ENCODE data around the gene KCNN3. TPM values are rescaled to one million over a fixed set of nuclear protein-coding genes. Genes with fewer than 3 reads are reported as not detected.
A peak's percentile ranks its signal among the peaks of the same experiment; 100 is the strongest.

Gene KCNN3
- total and polyA plus RNA-seq, 2 donors, result 0.64 to 1.8 TPM

DNA sequence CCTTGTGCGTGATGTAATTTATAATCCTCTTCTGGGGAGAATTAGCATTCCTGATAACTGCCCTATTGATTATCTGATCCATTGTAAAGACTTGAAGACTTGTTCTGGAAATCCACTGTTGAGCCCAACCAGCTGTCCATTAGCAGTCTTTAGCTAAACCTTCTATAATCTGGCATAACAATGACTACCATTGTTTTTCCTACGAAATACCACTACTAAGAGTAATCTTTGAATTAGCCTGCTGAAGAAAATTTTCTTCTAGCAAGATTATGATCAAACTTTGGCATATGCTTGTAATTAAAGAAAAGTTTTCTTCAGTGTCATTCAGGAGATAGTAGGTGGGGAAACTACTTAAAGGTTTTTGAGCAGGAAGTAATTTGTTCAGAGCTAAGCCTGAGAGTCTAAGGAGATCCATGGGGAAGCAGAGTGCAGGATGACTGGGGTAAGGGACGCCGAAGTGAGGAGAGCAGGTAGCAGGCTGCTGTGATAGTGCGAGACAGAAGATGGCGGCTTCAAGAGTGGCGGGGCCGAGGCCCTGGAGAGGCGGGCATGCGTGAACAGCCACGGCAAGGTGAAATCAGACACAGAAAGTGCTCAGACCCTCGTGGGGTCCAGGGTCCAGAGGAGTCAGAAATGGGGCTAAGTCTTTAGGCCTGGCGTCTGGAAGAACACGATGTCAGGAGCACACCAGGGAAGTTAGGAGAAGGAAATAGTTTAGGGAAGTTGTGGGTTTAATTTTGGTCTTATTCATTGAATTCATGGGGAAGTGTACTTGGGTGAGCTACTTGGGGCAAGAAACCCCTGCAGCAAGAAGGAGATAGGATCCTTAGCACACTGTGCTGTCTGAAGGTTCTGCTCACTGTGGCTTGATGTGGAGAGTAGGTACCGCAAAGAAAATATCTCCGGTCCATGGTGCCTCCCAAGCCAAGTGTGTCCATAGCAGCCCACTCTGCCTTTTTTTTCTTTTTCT, 149.5 kb downstream of the KCNN3 start:
- no peak for DNase-seq (ENCODE audit: low read depth in 6 of 9, low spot score in 9 of 9)
- WGBS, result 71% methylated on average over 16 of the region's 16 CpGs
- no peak overlapping the region for H3K27ac ChIP-seq (ENCODE audit: low read depth in 1 of 2, low read length in 1 of 2)

DNA sequence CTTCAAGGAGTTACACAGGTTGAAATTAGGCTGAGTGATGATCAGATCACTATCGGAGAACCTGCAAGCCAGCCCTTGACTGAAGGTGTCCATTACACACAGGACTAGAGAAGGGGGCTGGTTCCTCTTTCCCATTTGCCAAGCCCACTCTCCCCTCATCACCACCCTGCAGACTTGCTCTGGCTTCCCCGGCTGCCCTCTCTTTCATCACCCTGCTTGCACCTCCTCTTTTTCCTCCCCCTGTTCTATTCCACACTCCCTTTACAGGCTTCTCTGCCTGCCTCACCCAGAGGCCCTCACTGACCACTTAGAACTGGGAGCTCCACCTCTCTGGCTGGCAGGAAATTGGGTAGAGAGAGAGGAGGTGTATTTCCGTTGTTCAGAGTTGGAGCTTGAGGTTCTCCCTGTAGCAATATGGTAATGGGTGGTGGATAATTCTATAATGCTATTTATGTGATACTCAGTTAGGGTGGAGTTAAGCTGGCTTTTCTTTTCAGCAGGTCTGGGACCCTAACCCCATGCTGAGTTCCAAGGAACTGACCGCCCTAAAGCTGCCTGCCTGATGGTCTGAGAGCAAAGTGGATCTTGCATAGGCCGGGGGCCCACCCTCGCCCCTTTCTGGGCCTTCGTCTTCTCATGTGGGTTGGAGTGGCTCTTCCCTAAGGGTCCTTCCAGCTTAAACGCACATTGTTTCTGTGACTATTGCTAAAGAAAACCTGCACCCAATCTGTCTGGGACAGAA, 150.3 kb downstream of the KCNN3 start:
- 94% methylated on average over 8 of the region's 8 CpGs for WGBS

More for the DNA sequence above, 149.5 kb downstream of the KCNN3 start:
- no peaks in the 10 kb centered on the region for H3K27me3 ChIP-seq (ENCODE audit: control insufficient read depth in 2 of 2, insufficient read depth in 1 of 2, low read length in 1 of 2)
- no peaks in the 10 kb centered on the region for H3K36me3 ChIP-seq (ENCODE audit: control insufficient read depth in 2 of 2, insufficient read depth in 2 of 2, low read length in 1 of 2)
- H3K4me3 ChIP-seq (ENCODE audit: low read length in 2 of 2), result no peak overlapping the region
- H3K4me1 ChIP-seq (ENCODE audit: control insufficient read depth in 2 of 2, insufficient read depth in 2 of 2, low read length in 2 of 2), result peaks cover 14 to 32% of the 10 kb centered on the region in 2 donors
- H3K9me3 ChIP-seq (ENCODE audit: control insufficient read depth in 2 of 2, insufficient read depth in 1 of 2, low read length in 1 of 2), result no peaks in the 10 kb centered on the region

DNA sequence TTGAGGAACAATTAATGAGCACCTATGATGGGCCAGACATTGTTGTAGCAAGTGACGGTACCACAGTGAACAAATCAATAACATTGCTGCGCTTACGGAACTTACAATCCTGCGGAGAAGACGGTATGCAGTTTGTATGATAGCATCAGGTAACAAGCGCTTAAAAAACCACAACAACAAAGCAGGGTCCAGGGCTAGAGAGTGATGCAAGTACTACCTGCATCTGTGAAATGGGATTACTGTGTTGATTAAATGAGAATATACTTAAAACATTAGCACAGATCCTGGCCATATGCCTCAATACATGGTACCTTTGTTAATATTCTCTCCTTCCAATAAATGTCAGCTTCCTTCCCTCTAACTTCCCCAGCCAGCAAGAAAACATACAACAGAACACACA, 151.5 kb downstream of the KCNN3 start:
- Histone ChIP-seq H3K4me3 (ENCODE audit: low read length in 2 of 2) (no peak overlapping the region), H3K4me1 (ENCODE audit: control insufficient read depth in 2 of 2, insufficient read depth in 2 of 2, low read length in 2 of 2) (peaks cover 14 to 34% of the 10 kb centered on the region in 2 donors), H3K27ac (ENCODE audit: low read depth in 1 of 2, low read length in 1 of 2) (no peak overlapping the region), H3K36me3 (ENCODE audit: control insufficient read depth in 2 of 2, insufficient read depth in 2 of 2, low read length in 1 of 2) (no peaks in the 10 kb centered on the region), H3K27me3 (ENCODE audit: control insufficient read depth in 2 of 2, insufficient read depth in 1 of 2, low read length in 1 of 2) (no peaks in the 10 kb centered on the region), H3K9me3 (ENCODE audit: control insufficient read depth in 2 of 2, insufficient read depth in 1 of 2, low read length in 1 of 2) (peaks cover 0 to 2% of the 10 kb centered on the region in 2 donors)
- 98% methylated on average over 6 of the region's 6 CpGs for WGBS
- no peak for DNase-seq (ENCODE audit: low read depth in 6 of 9, low spot score in 9 of 9)

More for the DNA sequence above, 150.3 kb downstream of the KCNN3 start:
- H3K36me3 ChIP-seq (ENCODE audit: control insufficient read depth in 2 of 2, insufficient read depth in 2 of 2, low read length in 1 of 2), result no peaks in the 10 kb centered on the region
- no peak for DNase-seq (ENCODE audit: low read depth in 6 of 9, low spot score in 9 of 9)
- H3K9me3 ChIP-seq (ENCODE audit: control insufficient read depth in 2 of 2, insufficient read depth in 1 of 2, low read length in 1 of 2), result no peaks in the 10 kb centered on the region
- no peaks in the 10 kb centered on the region for H3K27me3 ChIP-seq (ENCODE audit: control insufficient read depth in 2 of 2, insufficient read depth in 1 of 2, low read length in 1 of 2)
- no peak overlapping the region for H3K27ac ChIP-seq (ENCODE audit: low read depth in 1 of 2, low read length in 1 of 2)
- H3K4me3 ChIP-seq (ENCODE audit: low read length in 2 of 2), result no peak overlapping the region
- peaks cover 14 to 34% of the 10 kb centered on the region in 2 donors for H3K4me1 ChIP-seq (ENCODE audit: control insufficient read depth in 2 of 2, insufficient read depth in 2 of 2, low read length in 2 of 2)

DNA sequence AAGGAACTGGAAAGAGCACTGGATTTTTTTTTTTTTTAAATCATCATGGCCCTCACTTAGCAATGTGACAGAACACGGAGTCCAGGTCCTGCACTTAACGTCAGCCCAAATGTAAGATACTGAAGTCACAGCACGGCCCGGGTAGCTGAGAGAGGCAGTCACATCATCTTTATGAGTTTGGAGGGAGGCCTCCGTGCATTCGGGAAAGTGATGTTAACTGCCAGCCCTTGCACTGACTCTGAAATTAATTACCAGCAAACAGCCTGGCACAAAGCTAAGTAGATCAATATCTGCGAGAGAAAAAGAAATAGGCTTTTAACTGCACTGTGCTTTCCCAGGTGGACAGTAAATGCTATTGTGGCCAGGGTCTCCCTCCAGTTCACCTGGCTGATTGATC, 152.6 kb downstream of the KCNN3 start:
- peaks cover 0 to 2% of the 10 kb centered on the region in 2 donors for H3K9me3 ChIP-seq (ENCODE audit: control insufficient read depth in 2 of 2, insufficient read depth in 1 of 2, low read length in 1 of 2)
- H3K27me3 ChIP-seq (ENCODE audit: control insufficient read depth in 2 of 2, insufficient read depth in 1 of 2, low read length in 1 of 2), result no peaks in the 10 kb centered on the region
- H3K36me3 ChIP-seq (ENCODE audit: control insufficient read depth in 2 of 2, insufficient read depth in 2 of 2, low read length in 1 of 2), result no peaks in the 10 kb centered on the region
- 97% methylated on average over 7 of the region's 7 CpGs for WGBS
- no peak overlapping the region for H3K4me3 ChIP-seq (ENCODE audit: low read length in 2 of 2)
- no peak for DNase-seq (ENCODE audit: low read depth in 6 of 9, low spot score in 9 of 9)
- no peak overlapping the region for H3K27ac ChIP-seq (ENCODE audit: low read depth in 1 of 2, low read length in 1 of 2)
- H3K4me1 ChIP-seq (ENCODE audit: control insufficient read depth in 2 of 2, insufficient read depth in 2 of 2, low read length in 2 of 2), result peaks cover 14 to 34% of the 10 kb centered on the region in 2 donors

DNA sequence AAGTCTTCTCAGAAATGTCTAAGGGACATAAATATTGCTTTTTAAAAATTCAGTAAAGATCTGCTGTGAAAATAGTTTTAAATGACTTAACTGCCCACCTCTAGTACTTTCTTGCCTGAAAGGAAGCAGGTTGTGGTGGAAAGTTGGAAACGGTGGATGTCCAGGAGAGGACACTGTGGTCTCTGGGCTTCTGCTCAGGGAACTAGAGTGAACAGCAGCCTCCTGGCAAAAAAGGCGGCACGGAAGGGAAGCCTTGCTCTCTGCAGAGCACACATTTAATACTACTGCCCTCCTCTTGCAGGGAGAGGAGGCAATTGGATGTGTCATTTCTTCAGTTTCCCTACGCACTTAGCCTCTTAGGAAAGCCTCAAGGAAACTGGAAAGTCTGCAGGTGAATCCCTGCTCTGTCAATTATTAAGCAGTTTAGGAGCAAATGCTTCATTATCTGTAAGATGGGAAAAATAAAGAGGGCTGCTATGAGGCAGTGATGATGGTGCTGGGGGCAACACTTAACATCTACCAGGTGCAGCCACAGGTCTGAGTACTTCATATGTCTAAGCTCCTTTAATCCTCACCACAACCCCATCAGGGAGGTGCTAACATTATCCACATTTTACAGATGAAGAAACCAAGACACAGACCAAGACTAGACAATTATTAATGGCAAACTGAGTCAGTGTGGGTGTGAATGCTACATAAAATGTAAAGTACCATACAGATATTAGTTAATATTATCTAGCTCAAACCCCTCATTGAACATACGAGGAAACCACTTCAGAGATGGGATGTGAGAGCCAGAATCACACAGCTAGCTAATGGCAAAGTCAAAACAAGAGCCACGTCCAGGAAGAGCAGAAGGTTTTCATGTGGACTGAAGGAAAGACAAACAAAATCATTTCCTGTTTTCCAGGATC, 153.2 kb downstream of the KCNN3 start:
- no peaks in the 10 kb centered on the region for H3K36me3 ChIP-seq (ENCODE audit: control insufficient read depth in 2 of 2, insufficient read depth in 2 of 2, low read length in 1 of 2)
- H3K4me1 ChIP-seq (ENCODE audit: control insufficient read depth in 2 of 2, insufficient read depth in 2 of 2, low read length in 2 of 2), result peaks cover 14 to 34% of the 10 kb centered on the region in 2 donors
- no peak overlapping the region for H3K4me3 ChIP-seq (ENCODE audit: low read length in 2 of 2)
- 76% methylated on average over 6 of the region's 6 CpGs for WGBS
- DNase-seq (ENCODE audit: low read depth in 6 of 9, low spot score in 9 of 9), result peak in 3 of 9 donors; percentile 13 to 57 (median 19)
- no peaks in the 10 kb centered on the region for H3K27me3 ChIP-seq (ENCODE audit: control insufficient read depth in 2 of 2, insufficient read depth in 1 of 2, low read length in 1 of 2)
- H3K9me3 ChIP-seq (ENCODE audit: control insufficient read depth in 2 of 2, insufficient read depth in 1 of 2, low read length in 1 of 2), result peaks cover 0 to 2% of the 10 kb centered on the region in 2 donors
- no peak overlapping the region for H3K27ac ChIP-seq (ENCODE audit: low read depth in 1 of 2, low read length in 1 of 2)

DNA sequence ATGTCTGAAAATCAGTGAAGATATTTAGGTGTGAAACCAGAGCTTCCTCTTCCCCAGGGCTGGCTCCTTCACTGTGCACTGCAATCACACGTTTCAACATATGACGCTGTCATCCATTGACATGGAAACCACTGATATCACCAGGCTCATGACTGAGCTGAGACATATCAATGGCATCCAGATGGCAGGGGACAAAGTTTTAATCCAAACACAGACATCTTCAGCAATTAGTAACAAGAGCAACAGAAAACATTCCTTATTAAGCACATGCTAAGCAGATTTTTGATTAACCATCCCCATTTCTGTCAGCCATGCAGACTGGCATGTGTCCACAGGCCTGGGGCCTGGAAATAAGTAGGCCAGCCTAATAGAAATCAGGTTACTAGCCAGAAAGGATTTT, 154.1 kb downstream of the KCNN3 start:
- WGBS, result 61% methylated on average over 2 of the region's 2 CpGs
- no peak overlapping the region for H3K27ac ChIP-seq (ENCODE audit: low read depth in 1 of 2, low read length in 1 of 2)

DNA sequence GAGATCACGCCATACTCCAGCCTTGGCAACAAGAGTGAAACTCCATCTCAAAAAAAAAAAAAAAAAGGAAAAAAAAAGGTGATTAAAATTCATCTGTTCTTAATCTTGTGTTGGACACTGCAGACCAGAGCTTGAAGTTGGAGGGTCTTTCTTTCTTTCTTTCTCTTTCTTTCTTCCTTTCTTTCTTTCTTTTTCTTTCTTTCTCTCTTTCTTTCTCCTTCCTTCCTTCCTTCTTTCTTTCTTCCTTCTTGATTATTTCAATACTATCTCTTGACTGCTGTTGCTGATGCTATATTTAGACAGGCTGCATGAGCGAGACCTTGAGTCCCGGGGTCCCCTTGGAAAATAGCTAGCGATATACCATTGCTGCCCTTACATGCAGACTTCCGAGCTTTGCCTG, 154.7 kb downstream of the KCNN3 start:
- Histone ChIP-seq H3K27ac (ENCODE audit: low read depth in 1 of 2, low read length in 1 of 2) (no peak overlapping the region), H3K4me3 (ENCODE audit: low read length in 2 of 2) (no peak overlapping the region), H3K36me3 (ENCODE audit: control insufficient read depth in 2 of 2, insufficient read depth in 2 of 2, low read length in 1 of 2) (no peaks in the 10 kb centered on the region), H3K4me1 (ENCODE audit: control insufficient read depth in 2 of 2, insufficient read depth in 2 of 2, low read length in 2 of 2) (peaks cover 9 to 30% of the 10 kb centered on the region in 2 donors), H3K27me3 (ENCODE audit: control insufficient read depth in 2 of 2, insufficient read depth in 1 of 2, low read length in 1 of 2) (no peaks in the 10 kb centered on the region), H3K9me3 (ENCODE audit: control insufficient read depth in 2 of 2, insufficient read depth in 1 of 2, low read length in 1 of 2) (peaks cover 0 to 2% of the 10 kb centered on the region in 2 donors)
- no peak for DNase-seq (ENCODE audit: low read depth in 6 of 9, low spot score in 9 of 9)
- WGBS, result 94% methylated on average over 5 of the region's 5 CpGs

More for the DNA sequence above, 154.1 kb downstream of the KCNN3 start:
- peak in 1 of 9 donors; percentile 32 for DNase-seq (ENCODE audit: low read depth in 6 of 9, low spot score in 9 of 9)
- no peaks in the 10 kb centered on the region for H3K27me3 ChIP-seq (ENCODE audit: control insufficient read depth in 2 of 2, insufficient read depth in 1 of 2, low read length in 1 of 2)
- H3K9me3 ChIP-seq (ENCODE audit: control insufficient read depth in 2 of 2, insufficient read depth in 1 of 2, low read length in 1 of 2), result peaks cover 0 to 2% of the 10 kb centered on the region in 2 donors
- H3K4me1 ChIP-seq (ENCODE audit: control insufficient read depth in 2 of 2, insufficient read depth in 2 of 2, low read length in 2 of 2), result peaks cover 14 to 34% of the 10 kb centered on the region in 2 donors
- H3K36me3 ChIP-seq (ENCODE audit: control insufficient read depth in 2 of 2, insufficient read depth in 2 of 2, low read length in 1 of 2), result no peaks in the 10 kb centered on the region
- no peak overlapping the region for H3K4me3 ChIP-seq (ENCODE audit: low read length in 2 of 2)

DNA sequence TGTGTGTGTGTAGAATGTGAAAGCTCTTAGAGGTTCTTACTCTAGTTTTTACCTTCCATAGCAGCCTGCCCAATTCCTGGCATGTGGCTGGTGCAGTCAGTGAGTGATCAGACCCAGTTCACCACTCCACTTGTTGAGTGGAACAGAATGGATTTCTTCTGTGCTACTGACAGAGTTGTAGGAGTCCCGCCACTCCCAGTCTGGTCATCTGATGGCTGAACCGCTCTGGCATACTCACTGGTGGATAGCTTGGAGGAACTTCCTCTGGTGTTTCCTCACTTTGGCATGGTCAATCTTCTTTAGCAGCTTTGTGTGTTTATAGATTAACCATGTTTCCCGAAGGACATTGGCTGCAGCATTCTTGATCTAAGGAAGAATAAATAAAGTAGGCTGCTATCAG, 155.4 kb downstream of the KCNN3 start:
- Histone ChIP-seq H3K4me1 (ENCODE audit: control insufficient read depth in 2 of 2, insufficient read depth in 2 of 2, low read length in 2 of 2) (peaks cover 9 to 26% of the 10 kb centered on the region in 2 donors), H3K27me3 (ENCODE audit: control insufficient read depth in 2 of 2, insufficient read depth in 1 of 2, low read length in 1 of 2) (no peaks in the 10 kb centered on the region), H3K36me3 (ENCODE audit: control insufficient read depth in 2 of 2, insufficient read depth in 2 of 2, low read length in 1 of 2) (no peaks in the 10 kb centered on the region), H3K9me3 (ENCODE audit: control insufficient read depth in 2 of 2, insufficient read depth in 1 of 2, low read length in 1 of 2) (peaks cover 0 to 2% of the 10 kb centered on the region in 2 donors), H3K4me3 (ENCODE audit: low read length in 2 of 2) (no peak overlapping the region), H3K27ac (ENCODE audit: low read depth in 1 of 2, low read length in 1 of 2) (no peak overlapping the region)
- DNase-seq (ENCODE audit: low read depth in 6 of 9, low spot score in 9 of 9), result no peak
- WGBS, result 95% methylated on average over 3 of the region's 3 CpGs

Measured in thymus (tissue), 11 donors.